NK-92 (cell line): ENCODE data around the gene AVL9.

ENCODE experiments used
- DNase-seq: peaks from one replicate; lab custom pipeline; 2025; ENCODE audit not compliant: unreplicated experiment; lab: John Stamatoyannopoulos, UW

The AVL9 gene

DNA sequence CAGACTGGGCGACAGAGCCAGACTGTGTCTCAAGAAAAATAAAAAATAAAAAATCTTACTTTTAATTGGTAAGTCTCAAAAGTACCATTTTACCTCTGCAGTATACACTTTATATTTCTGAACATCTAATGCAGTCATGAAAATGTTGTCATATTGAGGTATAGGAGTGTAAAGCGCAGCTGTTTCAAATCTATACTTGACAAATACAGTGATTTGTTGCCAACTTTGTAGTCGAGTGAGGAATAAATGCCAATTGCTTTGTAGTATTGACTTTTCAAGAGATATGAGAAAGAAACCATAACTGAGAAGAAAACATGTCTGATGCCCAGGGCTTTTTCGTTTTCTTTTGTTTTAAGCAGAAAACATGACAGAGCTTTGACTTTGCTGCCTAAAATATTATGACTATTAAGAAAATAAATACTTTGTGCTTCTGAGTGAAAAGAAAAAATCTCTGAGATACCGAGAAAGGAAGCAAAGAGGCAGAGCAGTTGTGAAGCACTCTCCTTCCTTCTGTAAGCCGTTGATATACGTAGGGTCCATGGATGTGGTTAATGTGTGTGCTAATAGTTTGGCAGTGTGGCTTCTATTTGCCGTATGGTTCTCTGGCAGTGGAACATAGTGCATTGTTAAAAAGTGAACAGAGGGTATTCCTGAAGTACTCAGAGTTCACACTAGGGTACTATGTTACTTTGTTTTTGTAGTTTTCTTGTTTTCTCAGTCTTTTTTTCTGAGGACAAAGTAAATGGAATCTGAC lies 38.2 kb downstream of the AVL9 start:
- no peak for DNase-seq

GRCh38 chr7:32535162-32535702 lies 39.9 kb downstream of the AVL9 start:
- no peak for DNase-seq

DNA sequence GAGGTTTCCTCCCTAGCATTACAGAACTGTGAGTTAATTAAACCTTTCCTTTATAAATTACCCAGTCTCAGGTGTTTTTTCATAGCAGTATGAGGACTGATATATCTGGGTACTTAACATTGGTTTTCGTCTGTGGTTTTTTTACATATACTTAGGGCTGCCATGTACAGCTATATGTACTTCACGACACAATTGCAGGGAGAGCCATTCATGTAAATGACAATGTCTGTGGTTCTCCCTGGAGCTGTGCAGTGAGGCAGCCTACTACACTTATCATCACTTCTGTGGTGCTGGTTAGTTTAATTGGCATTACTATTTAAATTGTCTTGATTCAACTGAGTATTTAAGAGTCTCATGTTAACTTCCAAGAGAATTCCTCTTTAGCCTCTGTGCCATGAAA lies 40.7 kb downstream of the AVL9 start:
- DNase-seq: no peak

- DNase-seq: no peak
Observed at GRCh38 chr7:32536585-32536984, 41.3 kb downstream of the AVL9 start.

- no peak for DNase-seq
Observed at GRCh38 chr7:32537760-32538159, 42.5 kb downstream of the AVL9 start.

DNA sequence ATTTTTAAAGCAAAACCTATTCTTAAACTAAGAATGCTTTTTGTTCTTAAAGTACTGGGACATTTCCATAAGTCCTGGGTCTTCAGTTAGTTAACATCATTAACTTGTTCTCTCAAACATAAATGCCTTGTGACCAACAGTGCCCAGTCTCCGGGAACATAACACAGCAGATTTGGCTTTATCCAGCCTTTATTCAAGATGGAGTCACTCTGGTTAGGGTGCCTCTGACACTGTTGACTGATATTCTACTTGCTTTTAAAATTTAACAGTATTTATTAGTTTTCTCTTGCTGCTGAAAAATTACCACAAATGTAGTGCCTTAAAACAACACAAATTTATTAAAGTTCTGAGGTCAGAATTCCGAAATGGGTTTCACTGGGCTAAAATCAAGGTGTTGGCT lies 44.1 kb downstream of the AVL9 start:
- no peak for DNase-seq

- no peak for DNase-seq
Observed at GRCh38 chr7:32539919-32540531, 44.7 kb downstream of the AVL9 start.

- DNase-seq: no peak
Observed at GRCh38 chr7:32542595-32542994, 47.3 kb downstream of the AVL9 start.

GRCh38 chr7:32559480-32559879 lies 64.2 kb downstream of the AVL9 start:
- no peak for DNase-seq

DNA sequence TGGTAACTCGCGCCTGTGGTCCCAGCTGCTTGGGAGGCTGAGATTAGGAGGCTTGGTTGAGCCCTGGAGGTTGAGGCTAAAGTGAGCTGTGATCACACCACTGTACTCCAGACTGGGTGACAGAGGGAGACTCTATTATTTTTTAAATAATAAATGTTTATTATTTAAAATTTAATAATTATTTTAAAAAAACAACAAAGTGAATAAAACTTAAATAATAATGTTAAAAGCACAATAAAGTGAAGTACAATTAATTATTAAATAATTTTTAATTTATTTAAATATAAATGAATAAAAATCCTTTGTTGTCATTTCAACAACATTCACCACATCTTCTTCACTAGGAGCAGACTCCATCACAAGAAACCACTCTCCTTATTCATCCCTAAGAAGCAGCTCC lies 64.8 kb downstream of the AVL9 start:
- DNase-seq: no peak

DNA sequence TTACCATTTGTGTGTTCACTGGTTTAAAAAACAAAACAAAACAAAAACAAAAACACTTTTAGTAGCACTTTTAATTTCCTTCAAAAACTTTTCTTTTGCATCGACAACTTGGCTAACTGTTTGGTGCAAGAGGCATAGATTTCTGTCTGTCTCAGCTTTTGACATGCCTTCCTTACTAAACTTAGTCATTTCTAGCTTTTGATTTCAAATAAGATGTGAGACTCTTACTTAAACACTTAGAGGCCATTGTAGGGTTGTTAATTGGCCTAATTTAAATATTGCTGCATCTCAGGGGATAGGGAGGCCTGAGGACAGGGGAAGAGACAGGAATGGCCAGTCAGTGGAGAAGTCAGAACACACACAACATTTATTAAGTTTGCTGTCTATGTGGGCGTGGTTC lies 66.3 kb downstream of the AVL9 start:
- no peak for DNase-seq

GRCh38 chr7:32564542-32564941 lies 69.3 kb downstream of the AVL9 start:
- DNase-seq: no peak

DNA sequence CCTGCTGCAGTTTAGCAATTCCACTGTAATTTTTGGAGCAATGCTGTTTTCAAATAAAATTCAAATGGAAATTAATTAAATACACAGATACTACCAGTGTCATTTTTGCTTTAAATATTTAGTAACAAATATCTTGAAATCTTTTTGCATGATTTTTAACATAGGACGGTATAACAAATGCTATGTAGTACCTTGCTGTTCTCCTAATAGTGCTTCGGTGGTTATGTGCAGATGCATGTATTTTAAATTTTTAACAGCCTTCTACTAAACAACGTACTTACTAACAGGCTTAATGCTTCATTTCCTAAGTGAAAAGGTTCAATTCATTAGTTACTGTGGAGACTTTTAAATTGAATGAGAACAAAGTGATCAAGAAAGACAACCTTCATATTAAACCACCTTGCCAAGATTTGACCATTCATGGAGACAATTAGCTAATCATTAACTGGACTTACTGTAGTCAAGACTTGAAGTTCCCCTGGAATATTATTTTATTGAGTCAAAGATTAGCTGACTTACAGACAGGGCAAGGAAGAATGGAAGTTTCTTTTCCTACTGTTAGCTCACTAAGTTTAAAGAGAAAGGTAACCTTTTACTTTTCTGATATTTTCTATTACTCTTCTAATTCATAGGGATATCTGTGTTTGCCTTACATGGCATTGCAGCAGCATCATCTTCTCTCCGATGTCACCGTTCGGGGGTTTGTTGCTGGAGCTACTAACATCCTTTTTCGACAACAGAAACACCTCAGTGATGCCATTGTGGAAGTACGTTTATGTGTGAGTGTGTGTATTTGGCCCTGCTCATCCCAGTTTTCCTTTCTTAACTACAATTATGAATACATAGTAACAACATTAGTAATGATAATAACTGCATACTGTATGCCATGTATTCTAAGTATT lies 74.3 kb downstream of the AVL9 start:
- DNase-seq: no peak

DNA sequence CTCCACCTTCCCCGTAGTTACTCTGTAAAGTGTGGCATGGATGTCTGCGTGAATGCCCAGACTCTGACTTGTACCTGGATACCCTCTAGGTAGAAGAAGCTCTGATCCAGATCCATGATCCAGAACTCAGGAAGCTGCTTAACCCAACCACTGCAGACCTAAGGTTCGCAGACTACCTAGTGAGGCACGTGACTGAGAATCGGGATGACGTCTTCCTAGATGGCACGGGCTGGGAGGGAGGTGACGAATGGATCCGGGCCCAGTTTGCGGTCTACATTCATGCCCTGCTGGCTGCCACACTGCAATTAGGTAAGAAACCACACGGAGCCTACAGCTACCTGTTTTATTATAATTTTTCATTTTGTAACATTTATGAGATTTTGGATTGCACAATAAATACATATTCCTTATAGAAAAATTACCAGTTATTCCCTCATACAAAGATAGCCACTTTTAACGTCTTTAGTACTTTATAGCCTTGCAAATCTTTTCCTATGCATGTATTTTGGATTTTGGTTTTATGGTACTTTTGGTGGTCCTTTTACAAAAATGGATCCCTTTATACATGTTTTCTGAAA lies 77.9 kb downstream of the AVL9 start:
- no peak for DNase-seq

DNA sequence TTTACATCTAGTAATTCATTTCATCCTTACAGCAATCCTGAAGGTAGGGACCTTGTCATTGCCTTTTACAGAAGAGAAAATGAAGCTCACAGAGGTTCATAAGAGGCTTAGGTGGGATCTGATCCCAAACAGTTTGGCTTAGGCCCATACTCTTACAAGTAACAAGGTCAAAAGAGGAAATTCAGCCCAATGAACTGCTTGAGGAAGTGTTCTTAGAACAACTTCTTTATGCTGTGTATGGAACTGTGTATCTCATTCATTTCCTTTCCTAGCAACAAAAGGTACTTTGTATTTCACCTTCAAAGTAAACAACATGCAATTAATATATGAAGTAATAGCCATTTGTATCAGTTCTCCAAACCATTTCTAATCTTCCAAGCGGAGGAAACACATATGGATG lies 79.3 kb downstream of the AVL9 start:
- DNase-seq: no peak

DNA sequence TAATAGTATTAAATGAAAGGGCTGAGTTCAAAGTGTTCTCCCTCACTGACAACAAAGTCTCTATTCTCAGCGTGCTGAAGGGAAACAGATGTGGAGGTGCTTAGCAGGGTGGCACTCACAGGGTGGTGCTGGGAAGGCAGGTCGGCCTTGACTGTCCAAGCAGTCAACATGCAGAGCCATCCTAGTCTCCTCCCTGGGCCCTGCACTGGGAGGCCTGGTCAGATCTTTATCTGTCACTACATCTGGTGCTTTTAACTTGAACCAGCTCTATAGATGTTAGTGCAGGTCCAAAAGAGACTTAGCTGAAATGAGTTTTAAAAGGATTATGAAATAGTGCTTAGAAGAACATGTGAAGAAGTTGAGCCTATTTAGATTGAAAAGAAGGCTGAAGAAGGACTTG lies 82.1 kb downstream of the AVL9 start:
- no peak for DNase-seq

- DNase-seq: no peak
Observed at GRCh38 chr7:32579776-32580175, 84.5 kb downstream of the AVL9 start.

- DNase-seq: no peak
Observed at GRCh38 chr7:32580646-32581045, 85.4 kb downstream of the AVL9 start.

DNA sequence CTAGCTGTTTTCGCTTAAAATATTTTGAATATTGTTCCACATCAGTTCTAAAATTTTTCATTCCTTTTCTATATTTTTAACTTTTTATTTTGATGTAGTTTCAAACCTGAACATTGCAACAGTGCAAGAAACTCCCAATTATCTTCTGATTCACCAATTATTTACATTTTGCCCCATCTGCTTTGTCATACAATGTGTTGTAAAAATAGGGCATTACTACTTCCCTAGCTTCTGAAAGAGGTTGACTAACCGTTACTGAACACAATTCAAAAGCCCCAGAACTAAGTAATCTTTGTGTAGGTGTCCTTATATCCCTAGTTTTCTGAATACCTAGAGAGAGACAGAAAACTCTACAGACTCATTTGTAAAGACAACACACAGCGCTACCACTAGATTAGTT lies 86.7 kb downstream of the AVL9 start:
- no peak for DNase-seq

DNA sequence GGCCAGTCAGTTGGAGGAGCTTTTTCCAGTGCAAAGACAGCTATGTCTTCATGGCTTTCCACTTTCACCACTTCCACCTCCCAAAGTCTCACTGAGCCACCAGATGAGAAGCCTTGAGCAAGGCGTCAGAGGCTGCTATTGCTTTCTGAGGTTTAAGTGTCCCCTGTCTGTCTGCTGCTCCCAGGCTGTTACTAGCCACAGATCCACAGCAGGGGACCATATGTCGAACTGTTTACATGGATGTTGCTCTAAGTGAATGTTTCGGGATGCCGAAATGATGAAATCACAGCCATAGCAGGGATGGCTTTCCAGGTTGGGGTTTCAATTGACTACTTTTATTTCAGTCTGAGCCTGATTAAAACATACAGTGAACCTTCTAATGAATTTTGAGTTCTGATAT lies 88.5 kb downstream of the AVL9 start:
- DNase-seq: no peak
